SIG-M5 (cell line): ENCODE measurements around the gene YTHDC2.

Experiments used
- DNase-seq: peaks from one replicate; lab custom pipeline; 2025; lab: John Stamatoyannopoulos, UW

Gene YTHDC2

DNA sequence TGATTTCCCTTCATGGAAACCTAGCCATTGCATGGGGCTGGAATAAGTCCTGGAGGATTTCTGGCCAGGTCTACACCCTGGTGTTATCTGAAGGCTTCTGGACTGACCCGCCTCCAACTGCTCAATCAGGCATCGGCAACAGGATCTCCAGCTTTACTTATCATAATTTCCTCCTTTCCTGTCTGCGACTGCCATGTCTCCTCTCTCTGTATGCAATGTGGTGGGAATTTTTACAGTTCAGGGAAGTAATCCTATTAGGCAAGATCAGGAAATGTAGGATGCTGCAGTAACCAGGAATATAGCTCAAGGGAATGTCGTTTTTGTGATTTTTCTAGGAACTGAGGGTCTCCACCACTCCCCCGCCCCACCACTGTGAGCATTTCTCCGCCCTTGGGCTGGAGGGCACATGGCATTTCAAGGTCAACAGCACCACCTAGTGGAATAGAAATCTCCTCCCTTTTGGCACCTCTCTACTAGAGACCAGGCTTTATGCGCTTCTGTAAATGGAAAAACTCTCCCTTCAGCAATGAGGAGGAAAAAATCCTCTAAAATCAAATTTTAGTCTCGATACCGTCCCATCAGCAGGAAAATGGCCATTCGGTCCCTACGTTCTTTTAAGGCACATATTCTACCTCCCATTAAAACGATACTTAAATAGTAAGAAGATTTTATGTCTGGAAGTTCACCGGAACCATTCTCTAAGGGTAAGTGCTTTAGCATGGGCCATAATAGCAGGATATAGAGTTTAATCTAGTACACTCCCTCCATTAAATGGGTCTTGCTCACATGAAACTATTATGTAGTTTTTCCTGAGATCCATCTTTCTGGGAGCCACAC, 93.0 kb downstream of the YTHDC2 start:
- DNase-seq, result no peak

DNA sequence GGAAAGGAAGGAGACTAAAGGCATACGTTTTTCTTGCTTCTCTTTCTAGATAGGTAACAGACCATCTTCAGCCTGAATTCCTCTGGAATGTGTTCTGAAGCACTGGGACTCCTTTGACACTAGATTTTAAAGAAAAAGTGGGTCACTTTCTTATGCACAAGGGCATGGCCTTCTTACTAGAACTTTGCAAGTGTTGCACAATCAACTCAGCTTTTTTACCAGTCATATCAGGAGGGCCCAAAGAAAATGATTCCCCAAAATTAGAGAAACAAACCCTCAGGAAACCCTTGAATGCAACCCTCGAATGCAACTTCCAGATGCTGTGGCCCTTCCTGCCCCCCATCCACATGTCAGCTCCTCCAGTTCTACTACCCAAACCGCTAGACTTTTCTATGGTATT, 93.9 kb downstream of the YTHDC2 start:
- DNase-seq, result no peak

DNA sequence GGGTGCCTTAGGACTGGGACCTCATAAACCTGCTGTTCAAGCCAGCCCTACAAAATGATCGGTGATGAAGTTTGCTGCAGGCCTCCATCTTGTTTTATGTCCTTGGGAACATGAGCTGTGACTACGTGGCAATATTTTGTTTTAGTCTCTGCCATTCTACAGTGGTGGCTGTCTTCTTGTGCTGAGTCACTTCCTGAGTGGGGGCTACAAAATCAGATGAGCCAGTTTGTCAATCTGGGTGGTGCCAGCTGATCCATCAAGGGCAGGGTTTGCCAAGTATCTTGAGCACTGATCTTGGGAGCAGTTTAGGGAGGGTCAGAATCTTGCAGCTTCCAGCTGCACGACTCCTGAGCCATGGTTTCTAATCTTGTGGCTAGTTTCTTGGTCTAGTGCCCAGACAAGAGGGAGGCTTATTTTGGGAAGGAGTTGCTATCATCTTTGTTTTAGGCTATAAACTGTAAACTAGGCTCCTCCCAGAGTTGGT, 94.7 kb downstream of the YTHDC2 start:
- no peak for DNase-seq

DNA sequence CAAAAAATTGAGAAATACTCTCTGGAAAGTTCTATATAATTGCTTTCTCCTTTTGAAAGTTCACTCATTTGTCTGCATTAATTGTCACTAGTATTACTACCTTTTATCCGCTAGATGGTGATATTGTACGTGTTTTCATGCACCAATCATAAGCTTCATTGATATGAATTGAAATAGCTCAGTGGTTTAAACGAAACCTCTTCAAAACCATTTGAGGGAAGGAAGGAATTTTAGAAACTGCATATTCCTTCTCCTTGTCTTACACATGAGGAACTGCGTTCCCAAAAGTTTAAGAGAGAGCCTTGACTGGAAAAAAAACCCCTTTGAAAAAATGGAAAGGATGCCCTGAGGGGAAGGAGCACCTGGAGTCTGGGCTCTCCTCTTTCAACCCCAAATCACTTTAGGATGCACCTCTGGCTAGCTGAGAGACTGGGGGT, 98.6 kb downstream of the YTHDC2 start:
- DNase-seq, result no peak

DNA sequence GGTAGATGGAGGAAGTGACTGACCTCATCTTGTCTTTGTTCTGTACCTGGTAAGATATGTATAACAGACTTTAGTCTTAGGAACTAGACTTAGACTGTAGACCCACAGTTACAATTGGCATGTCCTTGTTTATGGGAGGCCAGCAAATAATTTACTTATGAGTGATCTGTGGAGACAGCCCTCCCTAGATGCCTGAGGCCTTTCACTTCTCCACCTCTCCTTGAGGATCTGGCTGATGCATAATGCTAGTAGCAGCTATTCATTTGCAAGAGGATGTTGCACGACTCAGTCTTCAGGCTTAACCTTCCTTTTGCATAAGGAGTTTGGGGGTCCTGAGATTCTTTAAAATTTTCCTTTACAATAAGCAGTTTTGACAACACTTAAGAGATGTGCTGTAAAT, 100.7 kb downstream of the YTHDC2 start:
- DNase-seq, result no peak

DNA sequence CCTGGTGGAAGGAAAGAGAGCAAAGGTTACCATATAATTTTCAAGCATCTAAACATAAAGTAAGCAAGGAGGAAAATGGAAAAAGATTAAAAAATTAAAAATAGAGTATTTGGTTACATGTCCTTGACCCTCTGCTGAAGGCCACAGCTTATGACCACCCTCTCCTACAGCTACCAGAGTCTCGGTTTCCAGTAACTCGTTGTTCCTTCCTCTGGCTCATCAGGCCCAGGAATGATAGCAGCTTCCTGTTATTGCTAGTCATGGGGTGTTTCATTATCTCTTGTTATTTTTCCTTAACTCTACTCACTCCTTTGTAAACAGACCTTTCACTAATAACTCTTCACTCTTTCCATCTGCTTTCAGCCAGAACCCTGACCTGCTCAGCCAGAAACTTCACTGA, 102.2 kb downstream of the YTHDC2 start:
- DNase-seq, result no peak

DNA sequence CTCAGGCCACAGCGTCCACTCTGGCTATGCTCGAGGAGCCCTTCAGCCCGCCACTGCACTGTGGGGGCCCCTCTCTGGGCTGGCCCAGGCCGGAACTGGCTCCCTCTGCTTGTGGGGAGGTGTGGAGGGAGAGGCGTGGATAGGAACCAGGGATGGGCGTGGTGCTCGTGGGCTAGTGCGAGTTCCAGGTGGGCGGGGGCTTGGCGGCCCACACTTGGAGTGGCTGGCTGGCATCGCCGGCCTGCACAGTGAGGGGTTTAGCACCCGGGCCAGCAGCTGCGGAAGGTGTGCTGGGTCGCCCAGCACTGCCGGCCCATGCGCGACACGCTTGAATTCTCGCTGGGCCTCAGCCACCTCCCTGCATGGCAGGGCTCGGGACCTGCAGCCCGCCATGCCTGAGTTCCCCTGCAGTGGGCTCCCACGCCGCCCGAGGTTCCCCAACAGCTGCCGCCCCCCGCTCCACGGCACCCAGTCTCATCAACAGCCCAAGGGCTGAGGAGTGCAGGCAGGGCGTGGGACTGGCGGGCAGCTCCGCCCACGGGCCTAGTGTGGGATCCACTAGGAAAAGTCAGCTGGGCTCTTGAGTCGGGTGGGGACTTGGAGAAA, 103.8 kb downstream of the YTHDC2 start:
- no peak for DNase-seq

DNA sequence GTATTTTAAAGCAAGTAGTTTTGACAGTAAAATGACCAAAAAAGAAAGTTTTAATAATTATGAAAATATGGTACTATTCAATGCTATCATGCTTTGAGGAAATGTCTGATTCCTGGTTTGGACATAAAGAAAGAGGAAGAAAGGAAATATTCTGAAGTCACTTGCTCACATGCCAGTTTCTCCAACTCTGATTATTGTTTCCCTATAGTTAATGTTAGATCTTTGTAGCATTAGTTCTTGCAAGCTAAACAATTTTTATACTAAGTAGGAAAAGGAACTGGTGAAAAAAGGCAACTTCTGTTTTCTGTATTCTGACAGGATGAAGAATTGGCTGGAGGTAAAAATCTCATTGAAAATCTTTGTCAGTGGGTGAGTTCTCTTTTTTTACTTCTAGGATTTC, 119.5 kb downstream of the YTHDC2 start:
- DNase-seq, result no peak

DNA sequence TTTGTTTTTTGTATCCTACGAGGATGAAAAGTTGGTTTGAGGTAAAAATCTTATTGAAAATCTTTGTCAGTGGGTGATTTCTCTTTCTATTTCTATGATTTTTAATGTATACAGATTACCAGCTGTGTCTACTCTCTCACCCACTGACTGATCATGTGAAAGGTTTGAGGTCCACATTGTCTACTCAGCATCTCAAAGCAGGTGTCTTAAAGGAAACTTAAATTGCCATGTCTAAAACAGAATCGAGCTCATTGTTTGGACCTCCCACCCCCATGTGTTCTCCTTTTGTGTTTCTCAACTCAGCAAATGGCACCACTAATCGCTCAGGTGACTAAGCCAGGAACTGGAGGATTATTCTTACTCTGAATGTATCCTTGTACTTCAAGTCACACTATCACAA, 121.5 kb downstream of the YTHDC2 start:
- DNase-seq, result no peak

DNA sequence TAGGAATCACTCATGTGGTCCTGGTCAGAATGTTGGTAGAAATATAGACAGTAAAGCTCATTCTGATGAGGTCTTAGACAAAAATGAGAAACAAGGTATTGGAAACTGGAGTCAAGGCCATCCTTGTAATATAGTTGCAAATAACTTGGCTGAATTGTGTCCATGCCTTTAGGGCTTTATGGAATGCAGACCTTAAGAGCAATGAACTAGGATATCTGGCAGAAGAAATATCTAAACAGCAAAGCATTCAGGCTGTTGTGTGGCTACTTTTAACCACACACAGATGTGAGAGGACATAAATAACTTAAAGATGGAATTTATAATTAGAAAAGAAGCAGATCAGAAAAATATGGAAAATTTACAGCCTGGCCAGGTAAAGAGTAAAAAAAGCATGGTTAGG, 128.2 kb downstream of the YTHDC2 start:
- DNase-seq, result no peak
